ENCODE data around the gene FXYD1. TPM values are rescaled to one million over a fixed set of nuclear protein-coding genes. Genes with fewer than 3 reads are reported as not detected.

FXYD1 gene
- total and polyA plus RNA-seq, 7 donors: 210 to 860 (median 542) TPM

- H3K27me3 ChIP-seq (ENCODE audit: insufficient read depth in 3 of 3, low read length in 2 of 3): peaks cover 0 to 37% (median 20%) of the 10 kb centered on the region in 3 donors
- intact Hi-C loops (cut with DNase I): no loop called here
- peaks cover 0 to 14% of the 10 kb centered on the region in 2 donors for H3K36me3 ChIP-seq (ENCODE audit: insufficient read depth in 1 of 2, low read depth in 1 of 2)
Observed at GRCh38 chr19:35157431-35157830, 18.8 kb downstream of the FXYD1 start.

GRCh38 chr19:35159606-35160005 lies 21.0 kb downstream of the FXYD1 start:
- intact Hi-C loops (cut with DNase I): no loop called here
- Histone ChIP-seq H3K9me3 (peaks cover 12% of the 10 kb centered on the region), H3K27me3 (ENCODE audit: insufficient read depth in 3 of 3, low read length in 2 of 3) (peaks cover 0 to 20% (median 9%) of the 10 kb centered on the region in 3 donors), H3K36me3 (ENCODE audit: insufficient read depth in 1 of 2, low read depth in 1 of 2) (peaks cover 0 to 14% of the 10 kb centered on the region in 2 donors), H3K4me3 (no peak overlapping the region), H3K27ac (no peak overlapping the region), H3K4me1 (no peaks in the 10 kb centered on the region)
- 62 to 72% (median 68%) methylated on average over 8 of the region's 8 CpGs for WGBS, 3 donors
- no peak for TF ChIP-seq CTCF (IDR thresholded peaks at IDR 0.05)
- DNase-seq (no peak), ATAC-seq (no peak)

More at GRCh38 chr19:35157431-35157830, 18.8 kb downstream of the FXYD1 start:
- WGBS, 3 donors: 84 to 90% (median 89%) methylated on average over 4 of the region's 4 CpGs
- no peak for TF ChIP-seq CTCF (IDR thresholded peaks at IDR 0.05)
- Histone ChIP-seq H3K4me1 (no peaks in the 10 kb centered on the region), H3K27ac (no peak overlapping the region), H3K4me3 (no peak overlapping the region), H3K9me3 (peaks cover 5% of the 10 kb centered on the region)
- ATAC-seq: no peak
- DNase-seq: no peak

- Histone ChIP-seq H3K27me3 (ENCODE audit: insufficient read depth in 3 of 3, low read length in 2 of 3) (peaks cover 0 to 9% (median 2%) of the 10 kb centered on the region in 3 donors), H3K36me3 (ENCODE audit: insufficient read depth in 1 of 2, low read depth in 1 of 2) (peaks cover 0 to 15% of the 10 kb centered on the region in 2 donors), H3K27ac (no peak overlapping the region), H3K9me3 (peaks cover 14% of the 10 kb centered on the region), H3K4me3 (no peak overlapping the region), H3K4me1 (no peaks in the 10 kb centered on the region)
- ATAC-seq (no peak), DNase-seq (no peak)
- WGBS, 3 donors: 83 to 88% (median 86%) methylated on average over 9 of the region's 9 CpGs
- no peak for TF ChIP-seq CTCF (IDR thresholded peaks at IDR 0.05)
- intact Hi-C loops (cut with DNase I): no loop called here
Observed at GRCh38 chr19:35160629-35161433, 22.2 kb downstream of the FXYD1 start.

- intact Hi-C loops (cut with DNase I): no loop called here
- H3K4me1 ChIP-seq: no peaks in the 10 kb centered on the region
- DNase-seq (no peak), ATAC-seq (no peak)
- WGBS, 3 donors: 81 to 88% (median 84%) methylated on average over 2 of the region's 2 CpGs
- H3K27ac ChIP-seq: no peak overlapping the region
- peaks cover 0 to 4% (median under 1%) of the 10 kb centered on the region in 3 donors for H3K27me3 ChIP-seq (ENCODE audit: insufficient read depth in 3 of 3, low read length in 2 of 3)
- H3K9me3 ChIP-seq: peaks cover 18% of the 10 kb centered on the region
- TF ChIP-seq CTCF (IDR thresholded peaks at IDR 0.05): no peak
- H3K4me3 ChIP-seq: no peak overlapping the region
- H3K36me3 ChIP-seq (ENCODE audit: insufficient read depth in 1 of 2, low read depth in 1 of 2): peaks cover 3 to 21% of the 10 kb centered on the region in 2 donors
Observed at GRCh38 chr19:35161434-35161743, 22.8 kb downstream of the FXYD1 start.
